Measurements from ENCODE around the gene PTPRK. TPM values are rescaled to one million over a fixed set of nuclear protein-coding genes. Genes with fewer than 3 reads are reported as not detected.

Gene PTPRK
- total RNA-seq, 1 experiment from 2014 or later, result 94.4 TPM

DNA sequence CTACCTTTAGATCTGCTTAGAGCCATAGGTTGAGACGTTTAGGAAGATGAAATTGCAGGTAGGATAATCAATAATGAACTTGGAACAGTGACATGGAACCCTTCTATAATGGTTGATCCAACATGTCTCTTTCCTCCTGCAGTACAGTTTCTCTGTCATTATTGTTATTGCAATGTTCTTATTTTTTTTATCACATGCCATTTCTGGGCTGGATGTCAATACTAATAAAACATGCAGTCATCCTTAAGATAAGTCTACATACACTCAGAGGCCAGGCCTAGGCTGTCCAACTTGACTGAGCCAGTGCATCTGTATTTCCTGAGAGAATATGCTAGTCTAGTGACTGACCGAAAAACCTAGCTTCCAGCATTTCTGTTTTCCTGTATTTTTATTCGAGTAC is 544.3 kb downstream of the PTPRK start:
- ChIA-PET CTCF (no interaction called here), POLR2A (no interaction called here)
- BruUV-seq (replicated peaks), result no TSS peak

GRCh38 chr6:127972815-127973214 is 547.6 kb downstream of the PTPRK start:
- H3K36me3 ChIP-seq (ENCODE audit: control insufficient read depth, insufficient read depth, low read length), result peaks cover 2% of the 10 kb centered on the region; the same call in 1 of the 2 replicates
- H3K4me3 Mint-ChIP-seq (ENCODE audit: unreplicated experiment), result no peak overlapping the region

More for the DNA sequence above, 544.3 kb downstream of the PTPRK start:
- H3K36me3 ChIP-seq (ENCODE audit: control insufficient read depth, insufficient read depth, low read length), result peaks cover 2% of the 10 kb centered on the region; the same call in 1 of the 2 replicates
- Mint-ChIP-seq H3K27ac (ENCODE audit: unreplicated experiment) (no peak overlapping the region), H3K9me3 (ENCODE audit: unreplicated experiment) (no peaks in the 10 kb centered on the region), H3K36me3 (ENCODE audit: insufficient read depth, unreplicated experiment) (peaks cover 49% of the 10 kb centered on the region), H3K4me3 (ENCODE audit: unreplicated experiment) (no peak overlapping the region), H3K4me1 (ENCODE audit: low read depth, unreplicated experiment) (peaks cover 6% of the 10 kb centered on the region), H3K27me3 (ENCODE audit: insufficient read depth, unreplicated experiment) (no peaks in the 10 kb centered on the region)
- H3K4me1 ChIP-seq, result peaks cover 11% of the 10 kb centered on the region; the same call in 1 of the 2 replicates
- no peaks in the 10 kb centered on the region for H3K27me3 ChIP-seq (replicated peaks; ENCODE audit: control insufficient read depth, insufficient read depth, low read length)
- intact Hi-C loops (cut with micrococcal nuclease; ENCODE audit: unreplicated experiment), result loop anchor here (10.0 kb wide), 1 partner anchor 121 kb away; no protein-coding TSS in a partner anchor
- TF ChIP-seq CTCF (IDR thresholded peaks at IDR 0.05; ENCODE audit: insufficient read depth in 1 of 2, low read depth in 1 of 2, low read length in 1 of 2, severe bottlenecking in 1 of 2, unreplicated experiment in 1 of 2), result no peak
- no peak overlapping the region for H3K4me3 ChIP-seq (ENCODE audit: low read depth, low read length)
- H3K9me3 ChIP-seq, result no peaks in the 10 kb centered on the region
- no peak for DNase-seq

DNA sequence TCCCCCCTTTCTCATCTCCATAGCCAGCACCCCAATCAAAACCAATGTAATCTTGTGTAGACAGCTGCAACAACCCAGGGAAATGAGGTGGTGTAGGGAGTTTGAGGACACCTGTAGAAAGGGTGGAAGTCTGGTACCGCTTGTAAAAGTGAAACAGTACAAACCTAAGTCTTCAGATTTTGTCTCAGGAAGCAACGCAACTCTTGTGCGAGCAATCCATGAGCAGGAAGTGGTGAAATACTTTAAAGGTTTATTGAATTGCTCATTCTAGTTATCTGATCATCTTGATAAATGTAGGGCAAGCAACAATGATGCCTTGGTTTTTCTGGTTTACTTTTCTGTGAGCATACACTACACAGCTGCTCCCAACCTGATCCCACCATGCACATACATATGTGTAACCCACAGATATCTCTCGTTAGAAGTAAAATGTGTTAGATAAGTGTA is 548.4 kb downstream of the PTPRK start:
- no peak for TF ChIP-seq CTCF (IDR thresholded peaks at IDR 0.05; ENCODE audit: insufficient read depth in 1 of 2, low read depth in 1 of 2, low read length in 1 of 2, severe bottlenecking in 1 of 2, unreplicated experiment in 1 of 2)
- H3K4me1 Mint-ChIP-seq (ENCODE audit: low read depth, unreplicated experiment), result peaks cover 6% of the 10 kb centered on the region
- no peak for DNase-seq
- H3K4me1 ChIP-seq, result peaks cover 12% of the 10 kb centered on the region; the same call in 1 of the 2 replicates
- H3K27me3 Mint-ChIP-seq (ENCODE audit: insufficient read depth, unreplicated experiment), result no peaks in the 10 kb centered on the region
- H3K27ac Mint-ChIP-seq (ENCODE audit: unreplicated experiment), result no peak overlapping the region
- ChIA-PET POLR2A (no interaction called here), CTCF (no interaction called here)
- H3K9me3 ChIP-seq, result no peaks in the 10 kb centered on the region
- no peaks in the 10 kb centered on the region for H3K9me3 Mint-ChIP-seq (ENCODE audit: unreplicated experiment)
- intact Hi-C loops (cut with micrococcal nuclease; ENCODE audit: unreplicated experiment), result loop anchor here (10.0 kb wide), 1 partner anchor 117 kb away; no protein-coding TSS in a partner anchor
- H3K4me3 Mint-ChIP-seq (ENCODE audit: unreplicated experiment), result no peak overlapping the region
- BruUV-seq (replicated peaks), result no TSS peak
- H3K4me3 ChIP-seq (ENCODE audit: low read depth, low read length), result no peak overlapping the region
- H3K36me3 Mint-ChIP-seq (ENCODE audit: insufficient read depth, unreplicated experiment), result peaks cover 35% of the 10 kb centered on the region
- H3K27me3 ChIP-seq (replicated peaks; ENCODE audit: control insufficient read depth, insufficient read depth, low read length), result no peaks in the 10 kb centered on the region
- H3K36me3 ChIP-seq (ENCODE audit: control insufficient read depth, insufficient read depth, low read length), result peaks cover 2% of the 10 kb centered on the region; the same call in 1 of the 2 replicates

More at GRCh38 chr6:127972815-127973214, 547.6 kb downstream of the PTPRK start:
- DNase-seq, result no peak
- Mint-ChIP-seq H3K27me3 (ENCODE audit: insufficient read depth, unreplicated experiment) (no peaks in the 10 kb centered on the region), H3K9me3 (ENCODE audit: unreplicated experiment) (no peaks in the 10 kb centered on the region), H3K27ac (ENCODE audit: unreplicated experiment) (no peak overlapping the region), H3K36me3 (ENCODE audit: insufficient read depth, unreplicated experiment) (peaks cover 35% of the 10 kb centered on the region), H3K4me1 (ENCODE audit: low read depth, unreplicated experiment) (peaks cover 6% of the 10 kb centered on the region)
- BruUV-seq (replicated peaks), result no TSS peak
- Histone ChIP-seq H3K27me3 (replicated peaks; ENCODE audit: control insufficient read depth, insufficient read depth, low read length) (no peaks in the 10 kb centered on the region), H3K9me3 (no peaks in the 10 kb centered on the region), H3K4me3 (ENCODE audit: low read depth, low read length) (no peak overlapping the region), H3K4me1 (peaks cover 12% of the 10 kb centered on the region; the same call in 1 of the 2 replicates)
- ChIA-PET CTCF (no interaction called here), POLR2A (no interaction called here)
- no peak for TF ChIP-seq CTCF (IDR thresholded peaks at IDR 0.05; ENCODE audit: insufficient read depth in 1 of 2, low read depth in 1 of 2, low read length in 1 of 2, severe bottlenecking in 1 of 2, unreplicated experiment in 1 of 2)
- intact Hi-C loops (cut with micrococcal nuclease; ENCODE audit: unreplicated experiment), result loop anchor here (10.0 kb wide), 1 partner anchor 118 kb away; no protein-coding TSS in a partner anchor

All from Caco-2 (cell line).